IMR-90 (cell line): ENCODE data around the gene RYR3. TPM values are rescaled to one million over a fixed set of nuclear protein-coding genes. Genes with fewer than 3 reads are reported as not detected.

Experiments used
- ATAC-seq: fragments of 200-7000 bp; cut with Tn5 transposase; 2 replicates; pipeline ENCODE4 v1.9.1; 2020; ENCODE audit warnings: low read depth, mild to moderate bottlenecking, moderate library complexity
- BruUV-seq: library from RNA; stranded (reverse); fragments of 400-500 nt; replicated peaks from 2 replicates; lab custom pipeline; 2021; lab: Mats Ljungman, UMichigan
- CTCF ChIA-PET: fragments of 300-600 bp; formaldehyde crosslinking; extraction: SDS; loops from one replicate; lab custom pipeline; 2021; ENCODE audit warnings: antibody characterized with exemption; lab: Yijun Ruan, JAX
- POLR2A ChIA-PET: fragments of 300-600 bp; sonication (Branson Sonifier 250); formaldehyde crosslinking; loops from one replicate; lab custom pipeline; 2022; ENCODE audit warnings: antibody characterized with exemption; ENCODE audit not compliant: unreplicated experiment; lab: Charles Lee
- DNase-seq: peaks from one replicate; pipeline ENCODE4 v3.0.0; 2013
- H2AFZ ChIP-seq: replicated peaks from 2 replicates; pipeline ENCODE3; 2013; ENCODE audit warnings: low read length, mild to moderate bottlenecking; ENCODE audit not compliant: poor library complexity
- H2AK5ac ChIP-seq: 2 replicates; pipeline ENCODE4 v1.6.1; 2013; ENCODE audit warnings: low read depth, low read length, inconsistent platforms
- H2AK9ac ChIP-seq: replicated peaks from 2 replicates; pipeline ENCODE3; 2013; ENCODE audit warnings: mild to moderate bottlenecking, low read depth, low read length, moderate library complexity; ENCODE audit not compliant: poor library complexity
- H2BK120ac ChIP-seq: 2 replicates; pipeline ENCODE4 v1.6.1; 2013; ENCODE audit warnings: low read depth, low read length, inconsistent platforms
- H2BK15ac ChIP-seq: 3 replicates; pipeline ENCODE4 v1.6.1; 2013; ENCODE audit warnings: low read depth, low read length, inconsistent platforms
- H2BK20ac ChIP-seq: 2 replicates; pipeline ENCODE4 v1.6.1; 2013; ENCODE audit warnings: low read depth, mild to moderate bottlenecking, inconsistent platforms, low read length, moderate library complexity
- H2BK5ac ChIP-seq: 2 replicates; pipeline ENCODE4 v1.6.1; 2013; ENCODE audit warnings: mild to moderate bottlenecking, low read depth, low read length, inconsistent platforms; ENCODE audit not compliant: poor library complexity, severe bottlenecking
- H3K14ac ChIP-seq: replicated peaks from 2 replicates; pipeline ENCODE4 v1.6.1; 2013; ENCODE audit warnings: low read depth, low read length, inconsistent platforms
- H3K18ac ChIP-seq: 2 replicates; pipeline ENCODE4 v1.6.1; 2013; ENCODE audit warnings: low read depth, low read length, control low read depth
- H3K23ac ChIP-seq: 2 replicates; pipeline ENCODE4 v1.6.1; 2013; ENCODE audit warnings: low read depth, low read length, inconsistent platforms
- H3K27ac ChIP-seq: 2 replicates; pipeline ENCODE4 v1.5.1; 2013; ENCODE audit warnings: mild to moderate bottlenecking, control low read depth, low read length; ENCODE audit not compliant: insufficient read depth
- H3K27me3 ChIP-seq: 2 replicates; pipeline ENCODE4 v1.6.1; 2013; ENCODE audit warnings: low read length; ENCODE audit not compliant: control insufficient read depth, insufficient read depth
- H3K36me3 ChIP-seq: 2 replicates; pipeline ENCODE4 v1.6.1; 2013; ENCODE audit warnings: low read length, mixed read lengths; ENCODE audit not compliant: control insufficient read depth, insufficient read depth
- H3K4ac ChIP-seq: 2 replicates; pipeline ENCODE4 v1.6.1; 2013; ENCODE audit warnings: low read depth, low read length, inconsistent platforms
- H3K4me1 ChIP-seq: 2 replicates; pipeline ENCODE4 v1.6.1; 2013; ENCODE audit warnings: low read length, mixed read lengths; ENCODE audit not compliant: control insufficient read depth, insufficient read depth
- H3K4me2 ChIP-seq: 2 replicates; pipeline ENCODE4 v1.6.1; 2013; ENCODE audit warnings: low read depth, mild to moderate bottlenecking, control low read depth, low read length, moderate library complexity
- H3K4me3 ChIP-seq: 2 replicates; pipeline ENCODE4 v1.5.1; 2013; ENCODE audit warnings: low read depth, mild to moderate bottlenecking, control low read depth, low read length, moderate library complexity; ENCODE audit not compliant: insufficient read depth
- H3K56ac ChIP-seq: 2 replicates; pipeline ENCODE4 v1.6.1; 2013; ENCODE audit warnings: low read length, inconsistent platforms; ENCODE audit not compliant: insufficient read depth; ENCODE audit errors: extremely low read depth
- H3K79me1 ChIP-seq, 2 experiments: 2 replicates each; pipeline ENCODE4 v1.6.1; 2013; ENCODE audit warnings: low read length in 2 of 2, inconsistent platforms in 1 of 2, low read depth in 1 of 2
- H3K9ac ChIP-seq: 2 replicates; pipeline ENCODE4 v1.6.1; 2013; ENCODE audit warnings: low read depth, low read length, control low read depth
- H3K9me1 ChIP-seq: 2 replicates; pipeline ENCODE4 v1.6.1; 2013; ENCODE audit warnings: low read length, inconsistent platforms; ENCODE audit not compliant: insufficient read depth
- H3K9me3 ChIP-seq: 2 replicates; pipeline ENCODE4 v1.6.1; 2013; ENCODE audit warnings: low read length; ENCODE audit not compliant: control insufficient read depth, insufficient read depth
- H4K20me1 ChIP-seq: 2 replicates; pipeline ENCODE4 v1.6.1; 2013; ENCODE audit warnings: low read length, inconsistent platforms; ENCODE audit not compliant: insufficient read depth
- H4K5ac ChIP-seq: 2 replicates; pipeline ENCODE4 v1.6.1; 2013; ENCODE audit warnings: mild to moderate bottlenecking, low read depth, low read length, control low read depth
- H4K8ac ChIP-seq, 2 experiments: 2 replicates each; pipeline ENCODE4 v1.6.1; 2013; ENCODE audit warnings: low read depth in 2 of 2, low read length in 2 of 2, control low read depth in 1 of 2, inconsistent platforms in 1 of 2
- H4K91ac ChIP-seq: 2 replicates; pipeline ENCODE4 v1.6.1; 2013; ENCODE audit warnings: low read depth, low read length, inconsistent platforms; ENCODE audit not compliant: insufficient read depth
- BHLHE40 ChIP-seq: fragments of 150-350 bp; IDR thresholded peaks from 2 replicates; pipeline ENCODE4 v1.6.1; 2016; ENCODE audit warnings: mild to moderate bottlenecking, low read depth, low read length
- CHD1 ChIP-seq: IDR thresholded peaks from 2 replicates; pipeline ENCODE4 v1.6.1; 2012; ENCODE audit warnings: low read depth, low read length, improper control_type of control experiment
- CTCF ChIP-seq: conservative IDR thresholded peaks from 2 replicates; pipeline ENCODE4 v1.5.1; 2012; ENCODE audit warnings: mild to moderate bottlenecking, low read depth, low read length, improper control_type of control experiment
- MAFK ChIP-seq: IDR thresholded peaks from 2 replicates; pipeline ENCODE4 v1.6.1; 2012; ENCODE audit warnings: low read depth, low read length, improper control_type of control experiment
- MAZ ChIP-seq: IDR thresholded peaks from 2 replicates; pipeline ENCODE4 v1.6.1; 2012; ENCODE audit warnings: low read depth, mild to moderate bottlenecking, low read length, improper control_type of control experiment, moderate library complexity, borderline replicate concordance
- MXI1 ChIP-seq: IDR thresholded peaks from 2 replicates; pipeline ENCODE4 v1.6.1; 2012; ENCODE audit warnings: low read depth, mild to moderate bottlenecking, low read length, moderate library complexity, borderline replicate concordance
- POLR2A ChIP-seq: IDR thresholded peaks from 2 replicates; pipeline ENCODE4 v1.6.1; 2012; ENCODE audit warnings: mild to moderate bottlenecking, low read depth, low read length
- RCOR1 ChIP-seq: IDR thresholded peaks from 2 replicates; pipeline ENCODE4 v1.6.1; 2012; ENCODE audit warnings: mild to moderate bottlenecking, low read length, improper control_type of control experiment; ENCODE audit not compliant: insufficient replicate concordance
- RFX5 ChIP-seq: IDR thresholded peaks from 2 replicates; pipeline ENCODE4 v1.8.0; 2012; ENCODE audit warnings: low read depth, mild to moderate bottlenecking, low read length, moderate library complexity
- SMC3 ChIP-seq: fragments of 150-350 bp; IDR thresholded peaks from 2 replicates; pipeline ENCODE4 v1.6.1; 2016; ENCODE audit warnings: low read depth, mild to moderate bottlenecking, antibody characterized with exemption, low read length, moderate library complexity
- WGBS, 2 experiments: methylation state at CpG; one replicate each; pipeline versions ENCODE4 v1.1.5 to v1.1.7; 2013; ENCODE audit warnings: missing lambda C conversion rate in 2 of 2; ENCODE audit not compliant: insufficient read length in 1 of 2; ENCODE audit errors: extremely low coverage in 2 of 2; 5-methylcytosine and 5-hydroxymethylcytosine counted together
- dilution Hi-C: fragments of 300-500 bp; cut with HindIII; formaldehyde crosslinking; loops from one replicate; pipeline ENCODE4 v1.14.3; 2018; ENCODE audit warnings: low sequenced_read_pairs; ENCODE audit not compliant: unreplicated experiment
- in situ Hi-C: fragments of 300-500 bp; cut with MboI; formaldehyde crosslinking; loops from 3 replicates; pipeline ENCODE4 v1.14.3; 2019; ENCODE audit warnings: low sequenced_read_pairs, inconsistent platforms, mixed read lengths
- intact Hi-C: fragments of 100-400 bp; cut with micrococcal nuclease; formaldehyde crosslinking; loops from 2 replicates; pipeline ENCODE4 v1.10.0; 2022
- polyA plus RNA-seq, 3 experiments: library from polyadenylated mRNA; depleted of rRNA; stranded (reverse); fragments of >200 nt; gene quantifications; 2 replicates each; pipeline ENCODE4 v1.2.3, GENCODE V29; 2012; ENCODE audit warnings: low replicate concordance in 1 of 3
- total RNA-seq: library from RNA; depleted of rRNA; stranded (reverse); fragments of >200 nt; gene quantifications from 2 replicates; pipeline ENCODE4 v1.2.3, GENCODE V29; 2012

Gene RYR3
- total and polyA plus RNA-seq, 2 of the 4 experiments (the other 2 are of a cell fraction) = 0.18 TPM; not detected in 1

GRCh38 chr15:33729653-33730052, 418.9 kb downstream of the RYR3 start:
- intact Hi-C loops (no loop called here), dilution Hi-C loops (no loop called here)

More at GRCh38 chr15:33729653-33730052, 418.9 kb downstream of the RYR3 start:
- ATAC-seq (no peak), DNase-seq (peak; percentile 5)
- ChIA-PET POLR2A (no interaction called here), CTCF (interaction anchor here (2.5 kb wide), 1 partner anchor 9 kb away, joined by 14 read pairs; no protein-coding TSS in a partner anchor)
- in situ Hi-C loops = no loop called here
- Histone ChIP-seq H3K9ac (no peak overlapping the region), H2BK120ac (no peak overlapping the region), H3K9me1 (no peaks in the 10 kb centered on the region), H3K9me3 (no peaks in the 10 kb centered on the region), H3K4ac (no peak overlapping the region), H3K14ac (no peak overlapping the region), H2BK20ac (no peak overlapping the region), H3K18ac (no peak overlapping the region), H2BK15ac (no peak overlapping the region), H3K27me3 (no peaks in the 10 kb centered on the region; the same call in 1 of the 2 replicates), H3K23ac (no peak overlapping the region), H3K4me2 (no peak overlapping the region), H2AFZ (no peak overlapping the region), H4K8ac (no peak overlapping the region), H3K27ac (no peak overlapping the region), H2AK5ac (no peak overlapping the region), H4K20me1 (no peaks in the 10 kb centered on the region), H2BK5ac (no peak overlapping the region), H3K4me1 (no peaks in the 10 kb centered on the region), H2AK9ac (no peak overlapping the region), H4K91ac (no peak overlapping the region), H4K5ac (no peak overlapping the region), H3K4me3 (no peak overlapping the region), H3K79me1 (no peaks in the 10 kb centered on the region), H3K36me3 (no peaks in the 10 kb centered on the region), H3K56ac (no peak overlapping the region)
- no TSS peak for BruUV-seq
- TF ChIP-seq CHD1 (no peak), POLR2A (no peak), MXI1 (no peak), RCOR1 (no peak), SMC3 (0 out of 2 replicates have a peak, but pooled peaks have one; percentile 11), BHLHE40 (no peak), MAFK (no peak), CTCF (0 out of 2 replicates have a peak, but pooled peaks have one; percentile 13), RFX5 (no peak), MAZ (no peak)
- WGBS, 2 experiments = 100% methylated on average over 1 of the region's 4 CpGs; no CpG with 5 or more reads in 1 of the 2 experiments
